Neural cell (in vitro differentiated cells): ENCODE results near the gene ARHGAP18. TPM values are rescaled to one million over a fixed set of nuclear protein-coding genes. Genes with fewer than 3 reads are reported as not detected.

Source experiments
- H2AFZ ChIP-seq: fragments of 200-600, 300-800 bp; sonication (generic), shearing (Covaris generic); 2 replicates; pipeline ENCODE4 v1.6.0; 2014; ENCODE audit warnings: low read depth, mild to moderate bottlenecking, antibody characterized with exemption, low read length, moderate library complexity
- H3F3A ChIP-seq: fragments of 200-600 bp; shearing (Covaris generic); 2 replicates; pipeline ENCODE4 v1.6.1; 2016; ENCODE audit warnings: mild to moderate bottlenecking, moderate library complexity, mixed read lengths, antibody characterized with exemption, low read length; ENCODE audit not compliant: insufficient read depth, poor library complexity, severe bottlenecking
- H3K27ac ChIP-seq: fragments of 200-600, 300-800 bp; sonication (generic), shearing (Covaris generic); 2 replicates; pipeline ENCODE4 v1.5.1; 2014; ENCODE audit warnings: mild to moderate bottlenecking, low read length, moderate library complexity
- H3K27me3 ChIP-seq: fragments of 300-800, 200-600 bp; sonication (generic), shearing (Covaris generic); 2 replicates; pipeline ENCODE4 v1.6.0; 2014; ENCODE audit warnings: mild to moderate bottlenecking, low read depth, low read length, moderate library complexity; ENCODE audit not compliant: insufficient read depth
- H3K36me3 ChIP-seq: fragments of 300-800, 200-600 bp; sonication (generic), shearing (Covaris generic); 2 replicates; pipeline ENCODE4 v1.5.1; 2014; ENCODE audit warnings: mild to moderate bottlenecking, antibody characterized with exemption, low read length, moderate library complexity; ENCODE audit not compliant: insufficient read depth
- H3K4me2 ChIP-seq: fragments of 300-800, 200-600 bp; sonication (generic), shearing (Covaris generic); 2 replicates; pipeline ENCODE4 v1.6.0; 2014; ENCODE audit warnings: mild to moderate bottlenecking, low read length
- H3K4me3 ChIP-seq: fragments of 300-800, 200-600 bp; sonication (generic), shearing (Covaris generic); 2 replicates; pipeline ENCODE4 v1.5.1; 2014; ENCODE audit warnings: mild to moderate bottlenecking, low read length, moderate library complexity
- H3K79me2 ChIP-seq: fragments of 200-600 bp; shearing (Covaris generic); replicated peaks from 2 replicates; pipeline ENCODE4 v1.6.0; 2014; ENCODE audit warnings: mild to moderate bottlenecking, low read length, moderate library complexity; ENCODE audit not compliant: insufficient read depth
- H3K9ac ChIP-seq: fragments of 300-800, 200-600 bp; sonication (generic), shearing (Covaris generic); 2 replicates; pipeline ENCODE4 v1.6.1; 2016; ENCODE audit warnings: mild to moderate bottlenecking, low read length, mixed read lengths
- H3K9me2 ChIP-seq: fragments of 200-600 bp; shearing (Covaris generic); 2 replicates; pipeline ENCODE4 v1.6.1; 2016; ENCODE audit warnings: mild to moderate bottlenecking, low read length, mixed read lengths; ENCODE audit not compliant: insufficient read depth
- H3K9me3 ChIP-seq: fragments of 200-600, 300-800 bp; sonication (generic), shearing (Covaris generic); 2 replicates; pipeline ENCODE4 v1.6.1; 2016; ENCODE audit warnings: mild to moderate bottlenecking, mixed run types, low read length, moderate library complexity, mixed read lengths
- H4K20me1 ChIP-seq: fragments of 200-600 bp; shearing (Covaris generic); 2 replicates; pipeline ENCODE4 v1.6.1; 2016; ENCODE audit warnings: mild to moderate bottlenecking, mixed run types; ENCODE audit not compliant: insufficient read depth
- EP300 ChIP-seq: fragments of 450-650 bp; conservative IDR thresholded peaks from 2 replicates; pipeline ENCODE4 v1.6.1; 2014; ENCODE audit warnings: antibody characterized with exemption, mild to moderate bottlenecking, moderate library complexity; ENCODE audit not compliant: poor library complexity, severe bottlenecking
- EZH2 ChIP-seq: fragments of 200-600, 300-800 bp; shearing (Covaris generic), sonication (generic); IDR thresholded peaks from 2 replicates; pipeline ENCODE4 v1.6.1; 2014; ENCODE audit warnings: antibody characterized with exemption, low read length, borderline replicate concordance, mild to moderate bottlenecking; ENCODE audit not compliant: insufficient read depth, poor library complexity, severe bottlenecking
- MXI1 ChIP-seq: fragments of 450-650 bp; conservative IDR thresholded peaks from 2 replicates; pipeline ENCODE4 v1.6.1; 2014; ENCODE audit warnings: antibody characterized with exemption, mild to moderate bottlenecking; ENCODE audit not compliant: poor library complexity, severe bottlenecking
- POLR2AphosphoS5 ChIP-seq: IDR thresholded peaks from 2 replicates; pipeline ENCODE4 v1.6.1; 2012
- RAD21 ChIP-seq: fragments of 450-650 bp; conservative IDR thresholded peaks from 2 replicates; pipeline ENCODE4 v1.6.1; 2014; ENCODE audit warnings: antibody characterized with exemption, mild to moderate bottlenecking, moderate library complexity
- SMC3 ChIP-seq: fragments of 450-650 bp; conservative IDR thresholded peaks from 2 replicates; pipeline ENCODE4 v1.6.1; 2014; ENCODE audit warnings: antibody characterized with exemption, mild to moderate bottlenecking, moderate library complexity; ENCODE audit not compliant: poor library complexity
- TAF1 ChIP-seq: IDR thresholded peaks from 2 replicates; pipeline ENCODE4 v1.6.1; 2012; ENCODE audit warnings: low read depth
- polyA plus RNA-seq: library from polyadenylated mRNA; depleted of rRNA; stranded (reverse); fragments of >200 nt; gene quantifications from 2 replicates; pipeline ENCODE4 v1.2.3, GENCODE V29; 2014
- TF ChIP-seq, protein P1 (sequence below): IDR thresholded peaks from 2 replicates; pipeline ENCODE4 v1.6.1; 2012; ENCODE audit warnings: borderline replicate concordance
- TF ChIP-seq, protein P2 (sequence below): fragments of 450-650 bp; IDR thresholded peaks from 2 replicates; pipeline ENCODE4 v1.5.1; 2014; ENCODE audit warnings: antibody characterized with exemption, mild to moderate bottlenecking, moderate library complexity; ENCODE audit not compliant: poor library complexity, severe bottlenecking

ARHGAP18 gene
- polyA plus RNA-seq, 1 donor from 2014 or later, result 4.7 TPM

DNA sequence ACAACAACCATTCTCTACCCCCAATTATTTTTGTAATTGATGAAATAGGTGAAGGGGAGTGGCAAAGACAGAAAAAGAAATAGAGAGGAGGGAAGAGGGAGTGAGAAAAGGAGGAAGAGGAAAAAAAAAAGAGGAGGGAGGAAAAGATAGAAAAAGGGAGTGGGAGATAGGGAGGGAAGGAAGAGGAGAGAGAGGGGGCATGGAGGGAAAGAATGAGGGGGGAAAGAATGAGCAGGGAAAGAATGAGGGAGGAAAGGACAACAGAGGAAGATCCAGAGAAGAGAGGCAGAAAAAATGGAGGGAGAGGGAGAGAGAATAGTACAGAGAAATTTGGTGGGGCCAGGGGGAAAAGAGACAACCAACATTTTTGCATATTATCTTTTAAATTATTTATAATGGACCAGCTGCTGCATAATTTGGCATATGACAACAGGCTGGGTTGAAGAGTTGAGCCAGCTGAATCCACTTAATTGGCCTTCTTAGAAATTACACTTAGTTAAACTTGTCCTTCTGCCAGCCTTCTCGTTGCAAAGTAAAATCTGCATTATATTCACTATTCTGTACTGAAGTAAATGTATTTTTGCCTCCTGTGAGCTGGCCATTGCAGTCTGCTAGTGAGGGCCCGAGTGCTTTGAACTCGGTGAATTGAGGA is 101.0 kb downstream of the ARHGAP18 start:
- H3K9me2 ChIP-seq, result no peaks in the 10 kb centered on the region
- no peaks in the 10 kb centered on the region for H3K27me3 ChIP-seq
- no peaks in the 10 kb centered on the region for H3K36me3 ChIP-seq
- no peaks in the 10 kb centered on the region for H4K20me1 ChIP-seq
- H3K9ac ChIP-seq, result no peak overlapping the region
- no peaks in the 10 kb centered on the region for H3K9me3 ChIP-seq
- no peaks in the 10 kb centered on the region for H3K79me2 ChIP-seq
- TF ChIP-seq TAF1 (no peak), EP300 (no peak), RAD21 (no peak), MXI1 (no peak), EZH2 (no peak), SMC3 (no peak), POLR2AphosphoS5 (no peak)
- TF ChIP-seq, protein P1, sequence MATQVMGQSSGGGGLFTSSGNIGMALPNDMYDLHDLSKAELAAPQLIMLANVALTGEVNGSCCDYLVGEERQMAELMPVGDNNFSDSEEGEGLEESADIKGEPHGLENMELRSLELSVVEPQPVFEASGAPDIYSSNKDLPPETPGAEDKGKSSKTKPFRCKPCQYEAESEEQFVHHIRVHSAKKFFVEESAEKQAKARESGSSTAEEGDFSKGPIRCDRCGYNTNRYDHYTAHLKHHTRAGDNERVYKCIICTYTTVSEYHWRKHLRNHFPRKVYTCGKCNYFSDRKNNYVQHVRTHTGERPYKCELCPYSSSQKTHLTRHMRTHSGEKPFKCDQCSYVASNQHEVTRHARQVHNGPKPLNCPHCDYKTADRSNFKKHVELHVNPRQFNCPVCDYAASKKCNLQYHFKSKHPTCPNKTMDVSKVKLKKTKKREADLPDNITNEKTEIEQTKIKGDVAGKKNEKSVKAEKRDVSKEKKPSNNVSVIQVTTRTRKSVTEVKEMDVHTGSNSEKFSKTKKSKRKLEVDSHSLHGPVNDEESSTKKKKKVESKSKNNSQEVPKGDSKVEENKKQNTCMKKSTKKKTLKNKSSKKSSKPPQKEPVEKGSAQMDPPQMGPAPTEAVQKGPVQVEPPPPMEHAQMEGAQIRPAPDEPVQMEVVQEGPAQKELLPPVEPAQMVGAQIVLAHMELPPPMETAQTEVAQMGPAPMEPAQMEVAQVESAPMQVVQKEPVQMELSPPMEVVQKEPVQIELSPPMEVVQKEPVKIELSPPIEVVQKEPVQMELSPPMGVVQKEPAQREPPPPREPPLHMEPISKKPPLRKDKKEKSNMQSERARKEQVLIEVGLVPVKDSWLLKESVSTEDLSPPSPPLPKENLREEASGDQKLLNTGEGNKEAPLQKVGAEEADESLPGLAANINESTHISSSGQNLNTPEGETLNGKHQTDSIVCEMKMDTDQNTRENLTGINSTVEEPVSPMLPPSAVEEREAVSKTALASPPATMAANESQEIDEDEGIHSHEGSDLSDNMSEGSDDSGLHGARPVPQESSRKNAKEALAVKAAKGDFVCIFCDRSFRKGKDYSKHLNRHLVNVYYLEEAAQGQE, result no peak
- TF ChIP-seq, protein P2, sequence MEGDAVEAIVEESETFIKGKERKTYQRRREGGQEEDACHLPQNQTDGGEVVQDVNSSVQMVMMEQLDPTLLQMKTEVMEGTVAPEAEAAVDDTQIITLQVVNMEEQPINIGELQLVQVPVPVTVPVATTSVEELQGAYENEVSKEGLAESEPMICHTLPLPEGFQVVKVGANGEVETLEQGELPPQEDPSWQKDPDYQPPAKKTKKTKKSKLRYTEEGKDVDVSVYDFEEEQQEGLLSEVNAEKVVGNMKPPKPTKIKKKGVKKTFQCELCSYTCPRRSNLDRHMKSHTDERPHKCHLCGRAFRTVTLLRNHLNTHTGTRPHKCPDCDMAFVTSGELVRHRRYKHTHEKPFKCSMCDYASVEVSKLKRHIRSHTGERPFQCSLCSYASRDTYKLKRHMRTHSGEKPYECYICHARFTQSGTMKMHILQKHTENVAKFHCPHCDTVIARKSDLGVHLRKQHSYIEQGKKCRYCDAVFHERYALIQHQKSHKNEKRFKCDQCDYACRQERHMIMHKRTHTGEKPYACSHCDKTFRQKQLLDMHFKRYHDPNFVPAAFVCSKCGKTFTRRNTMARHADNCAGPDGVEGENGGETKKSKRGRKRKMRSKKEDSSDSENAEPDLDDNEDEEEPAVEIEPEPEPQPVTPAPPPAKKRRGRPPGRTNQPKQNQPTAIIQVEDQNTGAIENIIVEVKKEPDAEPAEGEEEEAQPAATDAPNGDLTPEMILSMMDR, result no peak
- no peak overlapping the region for H3K27ac ChIP-seq
- H3K4me3 ChIP-seq, result no peak overlapping the region
- H3F3A ChIP-seq, result no peaks in the 10 kb centered on the region
- H2AFZ ChIP-seq, result no peak overlapping the region
- H3K4me2 ChIP-seq, result no peak overlapping the region

DNA sequence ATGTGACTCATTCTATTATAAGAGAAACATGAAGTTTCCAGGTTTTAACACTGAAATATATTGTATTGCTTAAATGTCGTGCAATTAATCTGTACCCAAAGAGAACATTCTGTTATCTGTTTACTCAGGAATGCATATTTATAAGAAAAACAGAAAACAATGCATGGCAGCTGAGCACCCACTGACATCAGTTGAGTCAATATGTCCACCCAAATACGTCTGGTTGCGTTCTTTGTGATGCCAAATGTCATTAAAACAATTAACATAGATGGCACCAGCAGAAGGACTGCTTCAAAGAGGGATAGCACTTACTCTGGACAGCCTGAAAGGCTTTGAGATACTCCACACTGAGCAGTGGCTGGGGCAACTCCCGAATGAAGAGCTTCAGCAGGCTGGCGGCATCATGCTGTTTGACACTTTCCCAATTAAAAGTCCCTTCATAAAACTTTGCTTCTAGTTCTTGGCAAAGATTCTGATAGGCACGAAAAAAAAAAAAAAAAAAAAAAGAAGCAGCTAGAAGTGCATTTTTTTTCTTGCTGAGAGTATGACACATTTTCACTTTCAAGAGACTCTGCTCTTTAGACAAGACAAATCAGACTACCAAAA is 102.3 kb downstream of the ARHGAP18 start:
- Histone ChIP-seq H3K4me3 (no peak overlapping the region), H3K9me2 (peaks cover 2% of the 10 kb centered on the region), H3K27me3 (no peaks in the 10 kb centered on the region), H3F3A (no peaks in the 10 kb centered on the region), H3K27ac (no peak overlapping the region), H3K9ac (no peak overlapping the region), H2AFZ (no peak overlapping the region), H3K4me2 (no peak overlapping the region), H4K20me1 (no peaks in the 10 kb centered on the region), H3K9me3 (no peaks in the 10 kb centered on the region), H3K36me3 (no peaks in the 10 kb centered on the region), H3K79me2 (no peaks in the 10 kb centered on the region)
- TF ChIP-seq SMC3, result no peak
